Stimulated activated naive CD8-positive, alpha-beta T cell treated with anti-CD3 and anti-CD28 coated beads, Interleukin-15, amount 100 ng/mL, for 72 hours (primary cell): ENCODE measurements around the gene RAC3.

ENCODE experiments used
- ATAC-seq: fragments of 150-1000 bp; cut with Tn5 transposase; 2 replicates; pipeline ENCODE4 v1.10.0; 2021; ENCODE audit warnings: mild to moderate bottlenecking, moderate library complexity
- DNase-seq, 2 donors: peaks; one replicate each; pipeline ENCODE4 v3.0.0; 2021 to 2022
- H3K27ac Mint-ChIP-seq, 2 donors: one replicate each; pipeline ENCODE4 v1.8.0; 2022; ENCODE audit warnings: mild to moderate bottlenecking in 2 of 2, mixed read lengths in 2 of 2, moderate library complexity in 2 of 2
- H3K27me3 Mint-ChIP-seq: one replicate; pipeline ENCODE4 v1.8.0; 2022; ENCODE audit warnings: mixed read lengths
- H3K4me1 Mint-ChIP-seq: one replicate; pipeline ENCODE4 v1.8.0; 2022; ENCODE audit warnings: mild to moderate bottlenecking, mixed read lengths
- H3K4me3 Mint-ChIP-seq, 2 donors: one replicate each; pipeline ENCODE4 v1.8.0; 2022; ENCODE audit warnings: mild to moderate bottlenecking in 2 of 2, mixed read lengths in 2 of 2, moderate library complexity in 1 of 2
- H3K9me3 Mint-ChIP-seq, 2 donors: one replicate each; pipeline ENCODE4 v1.8.0; 2022; ENCODE audit warnings: mixed read lengths in 2 of 2

The RAC3 gene

DNA sequence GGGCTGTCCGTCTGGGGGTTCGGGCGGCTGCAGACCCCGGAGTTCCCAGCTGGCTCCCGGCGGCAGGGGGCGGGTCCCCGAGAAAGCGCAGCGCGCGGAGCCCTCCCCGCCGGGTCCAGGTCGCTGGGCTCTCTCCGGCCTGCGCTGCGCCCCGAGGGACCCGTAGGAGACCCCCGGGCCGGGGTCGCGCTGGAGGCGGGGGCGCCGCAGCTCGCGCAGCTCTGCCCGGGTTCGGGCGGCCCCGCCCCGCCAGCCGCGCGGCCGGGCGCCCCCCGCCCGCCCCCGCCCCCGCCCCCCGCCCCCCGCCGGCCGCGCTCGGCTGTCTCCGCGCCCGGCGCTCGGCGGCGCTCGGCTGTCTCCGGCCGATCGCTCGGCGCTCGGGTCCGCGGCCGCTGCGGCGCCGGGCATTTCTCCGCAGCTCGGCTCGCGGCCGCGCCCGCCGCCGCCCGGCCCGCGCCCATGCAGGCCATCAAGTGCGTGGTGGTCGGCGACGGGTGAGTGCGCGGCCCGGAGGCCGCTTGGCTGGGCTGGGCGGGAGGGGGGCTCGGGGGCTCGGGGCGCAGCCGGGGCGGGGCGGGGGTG, at the start of gene RAC3:
Gene RAC3 (plus strand): TSS at position 376 of the 582 bp plus-strand sequence. CDS start 84 bp downstream, at position 460.
- Mint-ChIP-seq H3K27ac (peak within 1 kb of the TSS in 1 of 2 donors; percentile 25), H3K9me3 (no peaks in the 10 kb centered on the region), H3K27me3 (no peaks in the 10 kb centered on the region), H3K4me1 (peaks cover 35% of the 10 kb centered on the region), H3K4me3 (peak within 1 kb of the TSS; percentile 92 to 97)
- ATAC-seq (peak; percentile 36), DNase-seq (no peak)

GRCh38 chr17:81983011-81983638, 48.4 kb upstream of the RAC3 start:
- Mint-ChIP-seq H3K4me3 (no peak overlapping the region), H3K4me1 (peaks cover 52% of the 10 kb centered on the region), H3K27me3 (no peaks in the 10 kb centered on the region), H3K27ac (no peak overlapping the region), H3K9me3 (no peaks in the 10 kb centered on the region)
- ATAC-seq = no peak
- no peak for DNase-seq

- H3K9me3 Mint-ChIP-seq = no peaks in the 10 kb centered on the region
Measured at GRCh38 chr17:81983639-81984373, 47.7 kb upstream of the RAC3 start.

GRCh38 chr17:81984773-81985410, 46.6 kb upstream of the RAC3 start:
- H3K4me1 Mint-ChIP-seq = peaks cover 40% of the 10 kb centered on the region
- no peaks in the 10 kb centered on the region for H3K9me3 Mint-ChIP-seq
- H3K27ac Mint-ChIP-seq = no peak overlapping the region
- no peaks in the 10 kb centered on the region for H3K27me3 Mint-ChIP-seq
- peak; percentile 63 for ATAC-seq
- no peak overlapping the region for H3K4me3 Mint-ChIP-seq
- no peak for DNase-seq

More at GRCh38 chr17:81983639-81984373, 47.7 kb upstream of the RAC3 start:
- ATAC-seq = no peak
- H3K4me3 Mint-ChIP-seq = no peak overlapping the region
- peaks cover 45% of the 10 kb centered on the region for H3K4me1 Mint-ChIP-seq
- H3K27me3 Mint-ChIP-seq = no peaks in the 10 kb centered on the region
- H3K27ac Mint-ChIP-seq = no peak overlapping the region
- no peak for DNase-seq

GRCh38 chr17:81986606-81987005, 44.9 kb upstream of the RAC3 start:
- Mint-ChIP-seq H3K27ac (no peak overlapping the region), H3K9me3 (no peaks in the 10 kb centered on the region), H3K4me1 (peaks cover 32% of the 10 kb centered on the region), H3K4me3 (no peak overlapping the region), H3K27me3 (no peaks in the 10 kb centered on the region)
- ATAC-seq (no peak), DNase-seq (no peak)

GRCh38 chr17:81987161-81987770, 44.2 kb upstream of the RAC3 start:
- ATAC-seq = no peak
- no peak overlapping the region for H3K27ac Mint-ChIP-seq

GRCh38 chr17:81990836-81991683, 40.4 kb upstream of the RAC3 start:
- peak overlapping the region in 1 of 2 donors; percentile 27 for H3K27ac Mint-ChIP-seq
- ATAC-seq = peak; percentile 22

More at GRCh38 chr17:81987161-81987770, 44.2 kb upstream of the RAC3 start:
- H3K4me3 Mint-ChIP-seq = no peak overlapping the region
- no peak for DNase-seq
- no peaks in the 10 kb centered on the region for H3K9me3 Mint-ChIP-seq
- no peaks in the 10 kb centered on the region for H3K27me3 Mint-ChIP-seq
- peaks cover 34% of the 10 kb centered on the region for H3K4me1 Mint-ChIP-seq

GRCh38 chr17:81991684-81992305, 39.7 kb upstream of the RAC3 start:
- H3K9me3 Mint-ChIP-seq = no peaks in the 10 kb centered on the region
- H3K4me1 Mint-ChIP-seq = peaks cover 19% of the 10 kb centered on the region
- no peak for DNase-seq
- no peak for ATAC-seq
- no peaks in the 10 kb centered on the region for H3K27me3 Mint-ChIP-seq
- peak overlapping the region in 1 of 2 donors; percentile 27 for H3K27ac Mint-ChIP-seq
- H3K4me3 Mint-ChIP-seq = no peak overlapping the region

More at GRCh38 chr17:81990836-81991683, 40.4 kb upstream of the RAC3 start:
- Mint-ChIP-seq H3K9me3 (no peaks in the 10 kb centered on the region), H3K27me3 (no peaks in the 10 kb centered on the region), H3K4me1 (peaks cover 24% of the 10 kb centered on the region), H3K4me3 (no peak overlapping the region)
- no peak for DNase-seq

DNA sequence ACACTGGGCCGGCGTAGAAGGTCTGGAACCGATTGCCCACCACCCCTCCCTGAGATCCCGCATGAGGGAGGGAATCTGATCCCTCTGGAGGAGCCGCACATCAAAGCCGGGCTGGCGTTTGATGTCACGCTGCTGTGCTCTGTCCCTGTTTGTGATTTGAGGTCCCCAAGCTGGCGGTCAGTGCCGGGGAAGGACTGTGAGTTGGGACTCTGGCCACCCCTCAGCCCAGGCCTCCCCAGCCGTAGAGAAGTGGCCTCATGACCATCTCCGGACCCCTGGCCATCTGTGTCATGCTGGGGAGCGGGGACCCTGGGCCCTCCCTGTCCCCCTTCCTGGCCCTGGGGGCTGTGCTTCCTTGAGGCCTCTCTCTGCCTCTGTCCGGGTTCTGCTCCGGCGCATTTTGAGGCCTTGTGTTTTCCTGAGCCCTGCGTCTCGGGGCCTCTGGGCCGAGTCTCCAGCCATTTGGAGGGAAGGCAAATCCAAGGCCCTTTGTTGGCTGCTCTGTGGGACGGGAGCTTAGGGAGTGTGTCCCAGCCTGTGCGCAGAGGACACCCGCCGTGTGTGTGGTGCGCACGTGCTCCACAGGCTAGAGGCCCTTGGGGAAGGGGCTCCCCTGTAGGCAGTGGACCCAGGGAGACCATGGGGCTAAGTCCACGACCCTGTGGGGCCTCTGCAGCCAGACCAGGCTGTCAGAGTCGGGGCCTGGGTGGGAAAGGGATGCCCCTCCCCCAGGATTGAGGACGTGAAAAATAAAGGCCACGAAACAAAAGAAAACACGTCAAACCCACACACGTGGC, 39.0 kb upstream of the RAC3 start:
- DNase-seq (no peak), ATAC-seq (no peak)
- Mint-ChIP-seq H3K27me3 (no peaks in the 10 kb centered on the region), H3K9me3 (no peaks in the 10 kb centered on the region), H3K4me3 (no peak overlapping the region), H3K27ac (no peak overlapping the region), H3K4me1 (peaks cover 17% of the 10 kb centered on the region)

DNA sequence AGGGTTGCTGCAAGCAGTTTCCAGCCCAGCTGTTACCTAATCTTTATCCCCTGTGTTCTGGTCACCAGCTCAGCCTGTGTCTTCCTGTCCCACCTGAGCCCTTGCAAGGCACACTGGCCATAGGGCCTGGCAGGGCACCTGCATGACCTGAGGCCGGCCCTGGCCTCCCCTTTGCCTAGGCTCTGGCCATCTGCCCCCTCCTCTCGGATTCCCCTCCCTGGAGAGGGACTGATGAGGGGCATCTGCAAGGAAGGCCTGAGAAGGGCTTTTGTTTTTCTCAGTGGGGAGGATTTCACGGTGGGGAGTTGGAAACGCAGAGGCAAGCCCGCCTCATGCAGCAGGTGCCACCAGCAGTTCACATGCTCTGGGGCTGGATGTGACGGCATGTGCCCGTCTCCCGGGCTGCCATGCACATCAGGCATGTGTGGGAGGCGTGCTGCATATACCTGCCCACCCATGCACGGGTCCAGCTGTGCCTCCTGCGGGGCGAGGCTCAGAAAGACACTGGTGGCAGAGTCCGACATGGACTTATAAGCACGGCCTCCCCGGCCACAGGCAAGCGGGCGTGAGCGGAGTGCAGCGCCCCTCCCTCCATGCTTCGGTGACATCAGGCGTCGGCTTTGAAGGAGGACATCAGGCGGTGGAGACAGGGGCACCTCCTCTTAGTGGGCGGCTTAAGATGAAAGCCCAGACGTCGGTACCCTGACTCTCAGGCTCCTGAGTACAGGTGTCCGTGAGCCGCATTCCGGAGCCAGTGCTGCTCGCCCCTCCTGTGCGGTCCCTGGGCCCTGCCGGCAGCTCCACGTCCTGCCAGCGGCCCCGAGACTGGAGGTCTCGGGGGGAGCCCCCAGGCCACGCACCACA, 37.5 kb upstream of the RAC3 start:
- Mint-ChIP-seq H3K9me3 (no peaks in the 10 kb centered on the region), H3K27me3 (no peaks in the 10 kb centered on the region), H3K4me1 (peaks cover 17% of the 10 kb centered on the region), H3K27ac (peak overlapping the region in 1 of 2 donors; percentile 80), H3K4me3 (no peak overlapping the region)
- no peak for DNase-seq
- ATAC-seq = no peak

GRCh38 chr17:81994593-81995462, 36.6 kb upstream of the RAC3 start:
- DNase-seq (no peak), ATAC-seq (peak; percentile 26)
- H3K4me1 Mint-ChIP-seq = peaks cover 11% of the 10 kb centered on the region
- no peak overlapping the region for H3K27ac Mint-ChIP-seq
- H3K27me3 Mint-ChIP-seq = no peaks in the 10 kb centered on the region
- no peaks in the 10 kb centered on the region for H3K9me3 Mint-ChIP-seq
- no peak overlapping the region for H3K4me3 Mint-ChIP-seq
